Nephron progenitor cell (in vitro differentiated cells): ENCODE results near the gene AGAP1.

Experiments used
- DNase-seq: peaks from one replicate; pipeline ENCODE4 v3.0.0; 2021
- H3K27ac Mint-ChIP-seq: 2 replicates; pipeline ENCODE4 v1.8.0; 2021; ENCODE audit warnings: mild to moderate bottlenecking, moderate library complexity, mixed read lengths
- H3K27me3 Mint-ChIP-seq: 2 replicates; pipeline ENCODE4 v1.8.0; 2021; ENCODE audit warnings: mild to moderate bottlenecking, low read depth, mixed read lengths; ENCODE audit not compliant: poor library complexity
- H3K36me3 Mint-ChIP-seq: 2 replicates; pipeline ENCODE4 v1.8.0; 2021; ENCODE audit warnings: low read depth, mixed read lengths
- H3K4me1 Mint-ChIP-seq: 2 replicates; pipeline ENCODE4 v1.8.0; 2021; ENCODE audit warnings: mixed read lengths
- H3K4me3 Mint-ChIP-seq: 2 replicates; pipeline ENCODE4 v1.8.0; 2021; ENCODE audit warnings: mild to moderate bottlenecking, moderate library complexity, mixed read lengths
- H3K9me3 Mint-ChIP-seq: 2 replicates; pipeline ENCODE4 v1.8.0; 2021; ENCODE audit warnings: mild to moderate bottlenecking, moderate library complexity, mixed read lengths
- CTCF ChIP-seq: fragments of 200-600 bp; sonication (generic); IDR thresholded peaks from 2 replicates; pipeline ENCODE4 v1.5.0; 2021; ENCODE audit warnings: antibody characterized with exemption

The AGAP1 gene

GRCh38 chr2:235643680-235644511 lies 150.1 kb downstream of the AGAP1 start:
- H3K9me3 Mint-ChIP-seq = peaks cover 3% of the 10 kb centered on the region
- peaks cover 5% of the 10 kb centered on the region for H3K27me3 Mint-ChIP-seq
- H3K4me3 Mint-ChIP-seq = no peak overlapping the region
- H3K27ac Mint-ChIP-seq = no peak overlapping the region
- no peaks in the 10 kb centered on the region for H3K36me3 Mint-ChIP-seq
- peaks cover 60% of the 10 kb centered on the region for H3K4me1 Mint-ChIP-seq
- no peak for DNase-seq
- TF ChIP-seq CTCF = no peak

GRCh38 chr2:235647264-235647663 lies 153.4 kb downstream of the AGAP1 start:
- H3K9me3 Mint-ChIP-seq = peaks cover 3% of the 10 kb centered on the region
- DNase-seq = no peak
- H3K36me3 Mint-ChIP-seq = peaks cover 2% of the 10 kb centered on the region
- H3K4me1 Mint-ChIP-seq = peaks cover 38% of the 10 kb centered on the region
- H3K27me3 Mint-ChIP-seq = peaks cover 5% of the 10 kb centered on the region
- no peak overlapping the region for H3K4me3 Mint-ChIP-seq
- TF ChIP-seq CTCF = no peak
- no peak overlapping the region for H3K27ac Mint-ChIP-seq

- Mint-ChIP-seq H3K4me3 (no peak overlapping the region), H3K27ac (peak overlapping the region; percentile 3), H3K27me3 (peaks cover 5% of the 10 kb centered on the region), H3K4me1 (peaks cover 33% of the 10 kb centered on the region), H3K9me3 (peaks cover 3% of the 10 kb centered on the region), H3K36me3 (peaks cover 4% of the 10 kb centered on the region)
- DNase-seq = no peak
- no peak for TF ChIP-seq CTCF
Measured at GRCh38 chr2:235647877-235648276, 154.0 kb downstream of the AGAP1 start.

GRCh38 chr2:235649418-235649817 lies 155.6 kb downstream of the AGAP1 start:
- peaks cover 3% of the 10 kb centered on the region for H3K9me3 Mint-ChIP-seq
- peaks cover 29% of the 10 kb centered on the region for H3K4me1 Mint-ChIP-seq
- H3K4me3 Mint-ChIP-seq = no peak overlapping the region
- H3K27ac Mint-ChIP-seq = no peak overlapping the region
- no peak for TF ChIP-seq CTCF
- DNase-seq = no peak
- H3K27me3 Mint-ChIP-seq = peaks cover 5% of the 10 kb centered on the region
- peaks cover 4% of the 10 kb centered on the region for H3K36me3 Mint-ChIP-seq

GRCh38 chr2:235651643-235652042 lies 157.8 kb downstream of the AGAP1 start:
- peaks cover 3% of the 10 kb centered on the region for H3K27me3 Mint-ChIP-seq
- peaks cover 3% of the 10 kb centered on the region for H3K9me3 Mint-ChIP-seq
- no peak overlapping the region for H3K27ac Mint-ChIP-seq

More at GRCh38 chr2:235651643-235652042, 157.8 kb downstream of the AGAP1 start:
- Mint-ChIP-seq H3K36me3 (peaks cover 13% of the 10 kb centered on the region), H3K4me1 (peaks cover 39% of the 10 kb centered on the region), H3K4me3 (no peak overlapping the region)
- no peak for TF ChIP-seq CTCF
- DNase-seq = no peak
